Sigmoid colon (tissue), 4 donors: Measurements from ENCODE around the gene TOLLIP.

Experiments used
- EP300 ChIP-seq, 4 donors: sonication (generic); formaldehyde crosslinking; IDR thresholded peaks; one replicate each; pipeline ENCODE4 v1.6.1; 2017; ENCODE audit warnings: antibody characterized with exemption in 4 of 4
- POLR2AphosphoS5 ChIP-seq, 4 donors: sonication (generic); formaldehyde crosslinking; IDR thresholded peaks; one replicate each; pipeline ENCODE4 v1.6.1; 2017; ENCODE audit warnings: antibody characterized with exemption in 4 of 4

GRCh38 chr11:1272531-1272930 is 36.9 kb downstream of the TOLLIP start:
- TF ChIP-seq EP300 (IDR thresholded peaks at IDR 0.05), result no peak
- no peak for TF ChIP-seq POLR2AphosphoS5 (IDR thresholded peaks at IDR 0.05)
